Adrenal gland (tissue), 12 donors: ENCODE measurements around the gene ZNF25. TPM values are rescaled to one million over a fixed set of nuclear protein-coding genes. Genes with fewer than 3 reads are reported as not detected.

Source experiments
- DNase-seq, 7 donors: peaks; one replicate each; pipeline ENCODE4 v3.0.0-alpha.2; 2019 to 2020
- H3K27ac ChIP-seq, 5 donors: fragments of 200-600 bp; sonication (generic) in 4 of 5; 1 replicate in 3 of 5; 2 replicates in 2 of 5; pipeline versions ENCODE4 v1.5.1 to v1.8.0; 2016 to 2020; ENCODE audit warnings: mild to moderate bottlenecking in 1 of 5
- H3K27me3 ChIP-seq: fragments of 200-600 bp; 2 replicates; pipeline ENCODE4 v1.8.0; 2021
- H3K36me3 ChIP-seq, 2 donors: fragments of 200-600 bp; replicated peaks in 1 of 2; 1 replicate in 1 of 2; 2 replicates in 1 of 2; pipeline versions ENCODE4 v1.5.1 to v1.8.0; 2018 to 2022
- H3K4me1 ChIP-seq, 2 donors: fragments of 200-600 bp; replicated peaks in 1 of 2; 1 replicate in 1 of 2; 2 replicates in 1 of 2; pipeline versions ENCODE4 v1.5.1 to v1.8.0; 2018 to 2021
- H3K4me3 ChIP-seq, 4 donors: fragments of 200-600 bp; sonication (generic) in 3 of 4; one replicate each; pipeline ENCODE4 v1.5.1; 2016 to 2018
- H3K9me3 ChIP-seq, 3 donors: fragments of 200-600 bp; sonication (generic) in 1 of 3; replicated peaks in 1 of 3; 1 replicate in 2 of 3; 2 replicates in 1 of 3; pipeline versions ENCODE4 v1.5.1 to v1.8.0; 2016 to 2021
- CTCF ChIP-seq, 6 experiments: fragments of 450-650 bp in 4 of 6; fragments of 200-600 bp in 2 of 6; sonication (generic) in 1 of 6; IDR thresholded peaks; 1 replicate in 5 of 6; 2 replicates in 1 of 6; pipeline versions ENCODE4 v1.5.1 to v1.8.0; 2016 to 2021; ENCODE audit warnings: antibody characterized with exemption in 6 of 6, mild to moderate bottlenecking in 2 of 6, moderate library complexity in 1 of 6
- POLR2A ChIP-seq, 2 donors: fragments of 450-650 bp; IDR thresholded peaks; one replicate each; pipeline ENCODE4 v1.6.1; 2017; ENCODE audit warnings: antibody characterized with exemption in 2 of 2, mild to moderate bottlenecking in 2 of 2, moderate library complexity in 1 of 2
- WGBS, 4 donors: extraction: QIAGEN DNeasy Blood & Tissue Kit in 2 of 4; methylation state at CpG; one replicate each; pipeline versions ENCODE4 v1.1.5 to v1.1.7; 2013 to 2017; 5-methylcytosine and 5-hydroxymethylcytosine counted together
- intact Hi-C, 2 donors: fragments of 100-400 bp; cut with DNase I; formaldehyde crosslinking; loops; one replicate each; pipeline versions ENCODE4 v1.14.1 to v1.15.0; 2022 to 2023
- polyA plus RNA-seq, 3 donors: library from polyadenylated mRNA; stranded (reverse); fragments of 200-250 nt in 2 of 3; fragments of 350-450 nt in 1 of 3; fragmentation: Illumina TruSeq in 1 of 3; extraction: RNeasy Lipid Tissue Mini Kit (QIAGEN cat#74804) in 1 of 3; gene quantifications; one replicate each; pipeline ENCODE4 v1.2.3, GENCODE V29; 2013 to 2014
- total RNA-seq, 9 donors: library from RNA; depleted of rRNA in 4 of 9; stranded (reverse); fragments of >200 nt in 4 of 9; fragments of 120-200 nt in 1 of 9; fragmentation: NEBNext Ultra II Directional in 1 of 9; extraction: Animal tissue kit (Norgen Biotek cat#: 25700) in 1 of 9; gene quantifications; one replicate each; pipeline versions ENCODE4 v1.1.0 to v1.2.4, GENCODE V29; 2013 to 2023
- donor health status: healthy with polysubstance abuse.
- donor health status: Bipolar disorder and iron deficiency.
- donor health status: DM: yes; HTN: yes; CAD: no.
- donor health status: DM: no; HTN: no; CAD: no.
- donor health status: DM: no; HTN: no; CAD: no.
- donor health status: DM: yes; HTN: yes; CAD: no.

The ZNF25 gene
- total and polyA plus RNA-seq, 12 donors = 5.0 to 26.8 (median 10.7) TPM

GRCh38 chr10:37960591-37961137 lies 15.8 kb downstream of the ZNF25 start:
- DNase-seq = no peak
- Histone ChIP-seq H3K36me3 (peaks cover 0 to 13% of the 10 kb centered on the region in 2 donors), H3K27ac (no peak overlapping the region), H3K27me3 (no peaks in the 10 kb centered on the region), H3K9me3 (peaks cover 0 to 12% (median 0%) of the 10 kb centered on the region in 3 donors), H3K4me1 (no peaks in the 10 kb centered on the region), H3K4me3 (no peak overlapping the region)
- 94 to 100% (median 96%) methylated on average over 2 of the region's 2 CpGs for WGBS, 4 donors
- TF ChIP-seq POLR2A (IDR thresholded peaks at IDR 0.05) (no peak), CTCF (IDR thresholded peaks at IDR 0.05) (no peak)
- intact Hi-C loops = no loop called here

- TF ChIP-seq CTCF (IDR thresholded peaks at IDR 0.05) (no peak), POLR2A (IDR thresholded peaks at IDR 0.05) (no peak)
- Histone ChIP-seq H3K36me3 (peaks cover 0 to 39% of the 10 kb centered on the region in 2 donors), H3K27me3 (no peaks in the 10 kb centered on the region), H3K27ac (no peak overlapping the region), H3K4me1 (no peaks in the 10 kb centered on the region), H3K9me3 (no peaks in the 10 kb centered on the region), H3K4me3 (no peak overlapping the region)
- DNase-seq = no peak
- 89 to 96% (median 95%) methylated on average over 2 of the region's 2 CpGs for WGBS, 4 donors
- intact Hi-C loops = no loop called here
Measured at GRCh38 chr10:37957841-37958240, 18.6 kb downstream of the ZNF25 start.

GRCh38 chr10:37952926-37953325 lies 23.5 kb downstream of the ZNF25 start:
- intact Hi-C loops = no loop called here
- H3K4me3 ChIP-seq = no peak overlapping the region
- H3K27ac ChIP-seq = no peak overlapping the region
- no peak for DNase-seq
- TF ChIP-seq CTCF (IDR thresholded peaks at IDR 0.05) (no peak), POLR2A (IDR thresholded peaks at IDR 0.05) (no peak)
- H3K27me3 ChIP-seq = no peaks in the 10 kb centered on the region
- no peaks in the 10 kb centered on the region for H3K9me3 ChIP-seq
- WGBS, 4 donors = 93 to 98% (median 96%) methylated on average over 3 of the region's 3 CpGs
- peaks cover 0 to 49% of the 10 kb centered on the region in 2 donors for H3K36me3 ChIP-seq
- H3K4me1 ChIP-seq = no peaks in the 10 kb centered on the region

GRCh38 chr10:37952043-37952755 lies 24.2 kb downstream of the ZNF25 start:
- 85 to 96% (median 89%) methylated on average over 2 of the region's 2 CpGs for WGBS, 4 donors
- Histone ChIP-seq H3K27me3 (no peaks in the 10 kb centered on the region), H3K36me3 (peaks cover 0 to 49% of the 10 kb centered on the region in 2 donors), H3K9me3 (no peaks in the 10 kb centered on the region), H3K27ac (no peak overlapping the region), H3K4me1 (no peaks in the 10 kb centered on the region), H3K4me3 (no peak overlapping the region)
- DNase-seq = no peak
- intact Hi-C loops = no loop called here
- TF ChIP-seq CTCF (IDR thresholded peaks at IDR 0.05) (no peak), POLR2A (IDR thresholded peaks at IDR 0.05) (no peak)
